Suprapubic skin (tissue), 4 donors: Measurements from ENCODE around the gene MGAT5. TPM values are rescaled to one million over a fixed set of nuclear protein-coding genes. Genes with fewer than 3 reads are reported as not detected.

Experiments
- DNase-seq, 2 donors: peaks; one replicate each; pipeline ENCODE4 v3.0.0-alpha.2; 2019; ENCODE audit warnings: low spot score in 2 of 2
- H3K27ac ChIP-seq: fragments of 200-600 bp; sonication (generic); one replicate; pipeline ENCODE4 v1.5.1; 2019
- H3K27me3 ChIP-seq: fragments of 200-600 bp; sonication (generic); one replicate; pipeline ENCODE4 v1.5.1; 2019
- H3K36me3 ChIP-seq: fragments of 200-600 bp; sonication (generic); one replicate; pipeline ENCODE4 v1.5.1; 2019
- H3K4me1 ChIP-seq: fragments of 200-600 bp; sonication (generic); one replicate; pipeline ENCODE4 v1.5.1; 2019
- H3K4me3 ChIP-seq: fragments of 200-600 bp; sonication (generic); one replicate; pipeline ENCODE4 v1.5.1; 2019; ENCODE audit warnings: mild to moderate bottlenecking
- H3K9me3 ChIP-seq: fragments of 200-600 bp; sonication (generic); one replicate; pipeline ENCODE4 v1.5.1; 2019
- CTCF ChIP-seq, 2 donors: fragments of 200-600 bp in 1 of 2; fragments of 450-650 bp in 1 of 2; sonication (generic) in 1 of 2; IDR thresholded peaks; one replicate each; pipeline ENCODE4 v1.5.1; 2016 to 2019; ENCODE audit warnings: antibody characterized with exemption in 2 of 2, mild to moderate bottlenecking in 1 of 2, moderate library complexity in 1 of 2
- EP300 ChIP-seq: sonication (generic); formaldehyde crosslinking; IDR thresholded peaks from one replicate; pipeline ENCODE4 v1.6.1; 2017; ENCODE audit warnings: antibody characterized with exemption
- POLR2A ChIP-seq, 2 donors: fragments of 450-650 bp; IDR thresholded peaks; one replicate each; pipeline ENCODE4 v1.6.1; 2017; ENCODE audit warnings: antibody characterized with exemption in 2 of 2, mild to moderate bottlenecking in 2 of 2, moderate library complexity in 2 of 2
- POLR2AphosphoS5 ChIP-seq, 3 donors: sonication (generic); formaldehyde crosslinking; IDR thresholded peaks; one replicate each; pipeline ENCODE4 v1.6.1; 2017; ENCODE audit warnings: antibody characterized with exemption in 3 of 3
- WGBS: methylation state at CpG from one replicate; pipeline ENCODE4 v1.1.5; 2018; 5-methylcytosine and 5-hydroxymethylcytosine counted together
- total RNA-seq, 4 donors: library from RNA; depleted of rRNA; stranded (reverse); fragments of >200 nt; gene quantifications; one replicate each; pipeline ENCODE4 v1.1.0, GENCODE V29; 2016

The MGAT5 gene
- total RNA-seq, 4 donors from 2014 or later = 16.9 to 42.1 (median 32.9) TPM

DNA sequence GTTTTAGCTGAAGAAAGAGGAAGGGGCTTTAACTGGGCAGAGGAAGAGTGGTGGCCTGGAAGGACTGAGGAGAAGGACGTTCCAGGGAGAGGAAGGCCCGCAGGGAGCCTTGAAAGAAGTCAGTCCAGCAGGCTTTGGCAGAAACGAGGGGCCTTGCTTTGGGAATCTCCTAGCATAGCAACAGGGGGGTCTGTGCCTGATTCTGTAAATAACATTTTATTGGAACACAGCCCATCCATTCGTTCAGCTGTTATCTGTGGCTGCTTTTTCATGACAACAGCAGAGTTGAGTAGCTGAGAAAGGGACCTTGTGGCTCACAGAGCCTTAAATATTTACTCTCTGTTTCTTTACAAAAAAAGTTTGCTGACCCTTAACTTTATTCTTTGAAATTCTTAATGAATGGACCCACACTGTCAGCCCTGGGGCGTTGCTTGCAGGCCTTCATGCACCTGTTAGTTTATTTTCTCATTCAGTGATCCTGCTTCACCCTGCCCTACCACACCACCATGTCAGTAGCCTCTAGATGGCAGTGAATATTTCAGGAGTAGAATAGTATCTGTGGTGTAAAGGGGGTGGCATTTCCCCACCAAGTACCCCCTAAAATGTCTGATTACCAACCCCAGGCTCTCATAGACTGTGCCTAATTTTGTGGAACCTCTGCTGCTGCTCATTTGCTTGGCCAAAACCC lies 61.0 kb downstream of the MGAT5 start:
- 73% methylated on average over 5 of the region's 5 CpGs for WGBS
- H3K27ac ChIP-seq = no peak overlapping the region
- no peak for TF ChIP-seq POLR2A (IDR thresholded peaks at IDR 0.05)

GRCh38 chr2:134315471-134315870 lies 61.6 kb downstream of the MGAT5 start:
- peaks cover 10% of the 10 kb centered on the region for H3K4me1 ChIP-seq
- TF ChIP-seq EP300 = no peak
- no peak for TF ChIP-seq POLR2A (IDR thresholded peaks at IDR 0.05)
- no peak for TF ChIP-seq POLR2AphosphoS5 (IDR thresholded peaks at IDR 0.05)
- H3K27ac ChIP-seq = no peak overlapping the region
- no peaks in the 10 kb centered on the region for H3K9me3 ChIP-seq
- H3K27me3 ChIP-seq = no peaks in the 10 kb centered on the region
- no peak overlapping the region for H3K4me3 ChIP-seq
- 97% methylated on average over 2 of the region's 2 CpGs for WGBS
- peaks cover 23% of the 10 kb centered on the region for H3K36me3 ChIP-seq
- DNase-seq = no peak

More for the DNA sequence above, 61.0 kb downstream of the MGAT5 start:
- Histone ChIP-seq H3K4me3 (no peak overlapping the region), H3K4me1 (peaks cover 10% of the 10 kb centered on the region), H3K36me3 (peaks cover 23% of the 10 kb centered on the region), H3K9me3 (no peaks in the 10 kb centered on the region), H3K27me3 (no peaks in the 10 kb centered on the region)
- no peak for DNase-seq

DNA sequence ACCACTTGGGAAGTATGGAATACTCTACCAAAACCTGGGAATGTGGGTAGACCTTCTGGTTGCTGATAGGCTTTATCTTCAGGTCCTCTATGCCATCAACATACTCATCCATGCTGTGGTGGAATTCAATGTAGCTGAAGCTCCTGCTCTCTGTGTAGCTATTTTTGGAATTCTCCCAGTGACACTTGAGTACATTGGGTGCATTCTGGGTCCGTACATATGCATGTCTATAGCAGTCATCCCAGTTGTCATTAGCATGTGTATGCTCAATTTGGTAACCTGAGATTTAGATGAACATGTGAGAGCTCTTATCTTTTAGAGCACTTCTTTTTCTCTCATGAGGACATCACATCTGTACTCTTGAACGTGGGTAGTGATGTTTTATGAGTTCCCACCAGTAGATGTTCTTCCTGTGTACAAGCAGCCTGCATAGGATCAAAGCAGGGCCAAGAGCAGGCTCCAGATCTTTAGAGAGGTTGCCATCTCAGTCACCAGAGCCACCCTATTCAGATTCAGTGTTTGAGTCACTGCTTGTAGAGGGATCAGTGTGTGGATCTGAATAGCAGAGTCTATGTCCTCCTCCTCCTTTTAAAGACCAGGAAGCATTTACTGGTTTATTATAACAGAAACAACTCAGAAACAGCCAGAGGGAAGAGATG lies 65.9 kb downstream of the MGAT5 start:
- Histone ChIP-seq H3K36me3 (peaks cover 23% of the 10 kb centered on the region), H3K27ac (no peak overlapping the region), H3K27me3 (no peaks in the 10 kb centered on the region), H3K9me3 (no peaks in the 10 kb centered on the region), H3K4me3 (no peak overlapping the region), H3K4me1 (peaks cover 11% of the 10 kb centered on the region)
- TF ChIP-seq CTCF (IDR thresholded peaks at IDR 0.05) (no peak), EP300 (no peak), POLR2A (IDR thresholded peaks at IDR 0.05) (no peak), POLR2AphosphoS5 (IDR thresholded peaks at IDR 0.05) (no peak)
- DNase-seq = no peak
- 75% methylated on average over 2 of the region's 2 CpGs for WGBS

- DNase-seq = no peak
- WGBS = 61% methylated on average over 3 of the region's 3 CpGs
These were observed 67.1 kb downstream of the MGAT5 start for GRCh38 chr2:134320930-134321329.

GRCh38 chr2:134323777-134324176 lies 69.9 kb downstream of the MGAT5 start:
- no peak overlapping the region for H3K4me3 ChIP-seq
- H3K27me3 ChIP-seq = no peaks in the 10 kb centered on the region
- 93% methylated on average over 1 of the region's 1 CpG for WGBS

More at GRCh38 chr2:134320930-134321329, 67.1 kb downstream of the MGAT5 start:
- no peaks in the 10 kb centered on the region for H3K9me3 ChIP-seq
- no peak overlapping the region for H3K4me3 ChIP-seq
- H3K36me3 ChIP-seq = peaks cover 23% of the 10 kb centered on the region
- H3K27me3 ChIP-seq = no peaks in the 10 kb centered on the region
- peaks cover 13% of the 10 kb centered on the region for H3K4me1 ChIP-seq
- no peak overlapping the region for H3K27ac ChIP-seq
- TF ChIP-seq POLR2AphosphoS5 (IDR thresholded peaks at IDR 0.05) = no peak
- no peak for TF ChIP-seq POLR2A (IDR thresholded peaks at IDR 0.05)
- no peak for TF ChIP-seq CTCF (IDR thresholded peaks at IDR 0.05)
- no peak for TF ChIP-seq EP300

More at GRCh38 chr2:134323777-134324176, 69.9 kb downstream of the MGAT5 start:
- TF ChIP-seq EP300 (no peak), POLR2A (IDR thresholded peaks at IDR 0.05) (no peak), POLR2AphosphoS5 (IDR thresholded peaks at IDR 0.05) (no peak), CTCF (IDR thresholded peaks at IDR 0.05) (no peak)
- DNase-seq = no peak
- H3K4me1 ChIP-seq = peaks cover 15% of the 10 kb centered on the region
- H3K36me3 ChIP-seq = peaks cover 7% of the 10 kb centered on the region
- H3K27ac ChIP-seq = no peak overlapping the region
- no peaks in the 10 kb centered on the region for H3K9me3 ChIP-seq
